AG04449 (cell line): ENCODE measurements around the gene STK33.

Source experiments
- CTCF ChIA-PET: fragments of 350-600 bp; formaldehyde crosslinking; extraction: SDS; loops from one replicate; lab custom pipeline; 2021; ENCODE audit warnings: antibody characterized with exemption; lab: Yijun Ruan, JAX
- POLR2A ChIA-PET: fragments of 400-600, 350-600 bp; formaldehyde crosslinking; extraction: SDS; loops from one replicate; lab custom pipeline; 2020; ENCODE audit warnings: antibody characterized with exemption, inconsistent platforms; lab: Yijun Ruan, JAX
- DNase-seq: peaks from one replicate; pipeline ENCODE4 v3.0.0-alpha.2; 2010; ENCODE audit warnings: low read depth, low spot score
- H3K4me3 ChIP-seq: 2 replicates; pipeline ENCODE4 v1.5.1; 2011; ENCODE audit warnings: low read depth, mild to moderate bottlenecking, control low read depth, low read length
- CTCF ChIP-seq: IDR thresholded peaks from one replicate; pipeline ENCODE4 v1.5.1; 2011; ENCODE audit warnings: mild to moderate bottlenecking, moderate library complexity, low read length, control low read depth, inconsistent platforms; ENCODE audit not compliant: insufficient read depth; ENCODE audit errors: missing control alignments

The STK33 gene

DNA sequence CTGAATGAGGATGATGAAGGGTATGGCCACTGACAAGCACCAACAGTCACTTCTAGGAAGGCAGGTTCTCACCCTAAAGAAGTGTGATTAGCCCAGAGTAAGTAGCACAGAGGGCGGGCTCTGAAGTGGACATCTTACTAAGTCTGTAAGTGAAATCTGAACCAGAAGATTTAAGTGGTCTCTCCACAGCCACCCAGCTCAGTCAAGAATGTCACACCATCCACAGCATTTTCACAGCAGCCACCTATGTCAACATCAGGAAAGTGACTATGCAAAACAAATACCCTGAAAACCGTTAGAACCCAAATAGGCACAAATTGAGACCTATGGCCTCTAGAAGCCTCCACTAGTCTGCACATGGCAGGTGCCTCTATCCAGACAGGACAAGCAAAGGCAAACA lies 23.0 kb upstream of the STK33 start:
- DNase-seq = no peak
- ChIA-PET POLR2A (no interaction called here), CTCF (no interaction called here)
- no peak overlapping the region for H3K4me3 ChIP-seq
- TF ChIP-seq CTCF = no peak

GRCh38 chr11:8615291-8616032 lies 21.4 kb upstream of the STK33 start:
- ChIA-PET POLR2A (no interaction called here), CTCF (no interaction called here)
- TF ChIP-seq CTCF = no peak
- no peak overlapping the region for H3K4me3 ChIP-seq
- DNase-seq = no peak

- ChIA-PET POLR2A (no interaction called here), CTCF (no interaction called here)
- no peak for DNase-seq
- H3K4me3 ChIP-seq = no peak overlapping the region
- no peak for TF ChIP-seq CTCF
Observed at GRCh38 chr11:8614497-8614896, 20.5 kb upstream of the STK33 start.

DNA sequence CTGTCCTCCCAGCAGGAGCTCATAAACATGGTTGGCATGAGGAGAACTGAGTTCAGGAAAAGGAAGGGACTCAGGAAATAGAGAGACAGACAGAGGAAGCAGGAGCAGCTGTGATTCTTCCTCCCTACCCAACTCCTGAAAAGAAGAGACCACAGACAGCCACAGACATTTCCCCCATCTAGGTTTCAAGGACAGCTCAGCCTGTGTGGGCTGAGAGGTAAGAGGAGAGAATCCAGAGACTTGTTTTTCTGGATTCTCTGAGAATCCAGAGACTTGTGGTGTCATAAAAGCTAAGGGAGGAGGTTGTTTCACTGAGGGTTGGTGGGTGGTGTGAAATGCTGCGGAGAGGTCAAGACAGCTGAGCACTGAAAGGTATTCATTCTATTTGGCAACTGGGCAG lies 19.0 kb upstream of the STK33 start:
- ChIA-PET POLR2A (interaction anchor here (0.8 to 1.3 kb wide), 3 partner anchors 8 to 75 kb away, joined by 3 to 4 read pairs (median 3); no protein-coding TSS in a partner anchor), CTCF (interaction anchor here (0.8 to 1.1 kb wide), 3 partner anchors 8 to 26 kb away, joined by 3 to 7 read pairs (median 5); no protein-coding TSS in a partner anchor)
- no peak for DNase-seq
- no peak overlapping the region for H3K4me3 ChIP-seq
- no peak for TF ChIP-seq CTCF

- TF ChIP-seq CTCF = no peak
- POLR2A ChIA-PET = interaction anchor here (0.8 to 1.3 kb wide), 2 partner anchors 8 to 76 kb away, joined by 3 to 4 read pairs; no protein-coding TSS in a partner anchor
- H3K4me3 ChIP-seq = no peak overlapping the region
- CTCF ChIA-PET = interaction anchor here (1.1 kb wide), 1 partner anchor 9 kb away, joined by 5 read pairs; no protein-coding TSS in a partner anchor
- no peak for DNase-seq
Observed at GRCh38 chr11:8612522-8612921, 18.5 kb upstream of the STK33 start.

DNA sequence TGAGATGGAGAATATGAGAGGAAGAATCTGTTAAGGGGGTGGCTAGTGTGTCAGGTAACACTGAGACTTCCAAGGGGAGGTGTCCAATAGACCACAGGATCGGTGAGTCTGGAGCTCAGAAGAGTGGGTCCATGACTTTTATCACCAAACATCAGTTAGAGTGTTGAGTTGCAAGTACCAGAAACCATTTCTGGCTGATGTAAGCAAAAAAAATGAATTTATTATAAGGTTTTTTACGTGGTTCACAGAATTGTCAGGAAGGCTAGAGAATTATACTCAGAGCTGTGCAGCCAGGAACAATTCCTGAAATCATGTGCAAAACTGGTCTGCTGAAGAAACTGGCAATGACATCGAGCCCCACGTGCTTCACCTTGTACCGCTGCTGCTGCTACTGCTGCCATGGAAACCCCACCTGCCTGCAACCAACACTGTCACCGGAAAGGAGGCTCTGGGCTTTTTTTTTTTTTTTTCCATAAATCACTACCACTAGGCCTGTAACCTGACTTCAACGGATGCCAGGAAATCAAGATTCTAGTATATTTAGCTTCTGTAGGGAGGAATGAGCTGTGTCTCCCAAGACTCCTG lies 16.6 kb upstream of the STK33 start:
- CTCF ChIA-PET = interaction anchor here (0.7 to 1.8 kb wide), 2 partner anchors 11 to 1799 kb away, joined by 3 to 4 read pairs; no protein-coding TSS in a partner anchor
- no peak for DNase-seq
- no peak for TF ChIP-seq CTCF
- POLR2A ChIA-PET = no interaction called here
- no peak overlapping the region for H3K4me3 ChIP-seq
